Activated CD8-positive, alpha-beta T cell treated with anti-CD3 and anti-CD28 coated beads for 36 hours (primary cell): Measurements from ENCODE around the gene ARHGAP1. TPM values are rescaled to one million over a fixed set of nuclear protein-coding genes. Genes with fewer than 3 reads are reported as not detected.
"Not testable (repeated sequence)": the region's sequence is repeated elsewhere in the genome, so short reads cannot be mapped to it uniquely, and the experiment has no call there.

ENCODE experiments used
- ATAC-seq: fragments of 200-7000 bp; cut with Tn5 transposase; one replicate; pipeline ENCODE4 v1.10.0; 2021; ENCODE audit warnings: mild to moderate bottlenecking, moderate library complexity
- CTCF ChIA-PET: fragments of 350-600 bp; sonication (Branson Sonifier 250); formaldehyde crosslinking; loops from one replicate; lab custom pipeline; 2021; ENCODE audit warnings: antibody characterized with exemption; lab: Charles Lee
- POLR2A ChIA-PET: fragments of 350-600 bp; sonication (Branson Sonifier 250); formaldehyde crosslinking; loops from one replicate; lab custom pipeline; 2021; ENCODE audit warnings: antibody characterized with exemption; lab: Charles Lee
- DNase-seq: peaks from one replicate; pipeline ENCODE4 v3.0.0-alpha.2; 2020
- H3K27ac Mint-ChIP-seq: one replicate; pipeline ENCODE4 v1.8.0; 2021; ENCODE audit warnings: mild to moderate bottlenecking, mixed read lengths
- H3K27me3 Mint-ChIP-seq: one replicate; pipeline ENCODE4 v1.8.0; 2021; ENCODE audit warnings: mixed read lengths
- H3K36me3 Mint-ChIP-seq: one replicate; pipeline ENCODE4 v1.8.0; 2021; ENCODE audit warnings: low read depth, mixed read lengths
- H3K4me1 Mint-ChIP-seq: one replicate; pipeline ENCODE4 v1.8.0; 2021; ENCODE audit warnings: low read depth, mixed read lengths
- H3K4me3 Mint-ChIP-seq: one replicate; pipeline ENCODE4 v1.8.0; 2021; ENCODE audit warnings: mild to moderate bottlenecking, moderate library complexity, mixed read lengths
- H3K9me3 Mint-ChIP-seq: one replicate; pipeline ENCODE4 v1.8.0; 2021; ENCODE audit warnings: mixed read lengths
- intact Hi-C: fragments of 100-400 bp; cut with micrococcal nuclease; formaldehyde crosslinking; loops from one replicate; pipeline ENCODE4 v1.10.0; 2022
- total RNA-seq, 2 experiments: library from RNA; stranded (reverse); gene quantifications; one replicate each; pipeline ENCODE4 v1.2.3, GENCODE V29; 2021
- TF ChIP-seq, protein P1 (sequence below): fragments of 200-600 bp; IDR thresholded peaks from one replicate; pipeline ENCODE4 v1.8.0; 2022; ENCODE audit warnings: antibody characterized with exemption, mild to moderate bottlenecking

The ARHGAP1 gene
- total RNA-seq, 2 experiments from 2014 or later: 32.7 to 34.5 TPM

DNA sequence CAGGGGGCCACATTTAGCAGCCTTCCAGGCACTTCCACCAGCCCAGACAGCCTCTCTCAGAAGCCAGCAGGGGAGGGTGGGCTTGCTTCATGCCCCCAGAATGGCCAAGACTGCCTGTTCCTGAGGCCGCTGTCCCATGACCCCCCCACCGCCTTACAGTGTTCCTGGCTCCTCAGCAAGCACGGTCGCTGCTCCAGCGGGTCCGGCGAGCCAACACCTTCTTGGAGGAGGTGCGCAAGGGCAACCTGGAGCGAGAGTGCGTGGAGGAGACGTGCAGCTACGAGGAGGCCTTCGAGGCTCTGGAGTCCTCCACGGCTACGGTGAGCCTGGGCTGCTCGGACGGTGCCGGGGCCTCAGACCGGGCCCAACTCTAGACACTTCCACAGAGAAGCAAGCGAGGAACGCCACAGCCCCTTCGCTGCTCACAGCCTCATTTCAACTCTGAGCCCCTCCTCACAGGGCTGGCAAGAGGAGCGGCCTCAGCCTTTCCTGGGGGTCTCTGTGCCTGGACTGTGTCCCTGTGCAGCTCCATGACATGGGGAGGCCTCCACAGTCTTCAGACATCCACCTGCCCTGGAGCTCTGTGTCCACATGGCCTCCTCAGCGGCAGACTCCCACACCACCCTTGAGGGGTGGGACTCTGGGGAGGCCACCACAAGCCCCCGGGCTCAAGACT lies 19.3 kb upstream of the ARHGAP1 start:
- intact Hi-C loops: no loop called here
- Mint-ChIP-seq H3K4me3 (no peak overlapping the region), H3K27ac (no peak overlapping the region), H3K9me3 (no peaks in the 10 kb centered on the region), H3K27me3 (no peaks in the 10 kb centered on the region), H3K36me3 (no peaks in the 10 kb centered on the region), H3K4me1 (peaks cover 6% of the 10 kb centered on the region)
- ChIA-PET POLR2A (interaction anchor here (1.0 kb wide), 1 partner anchor 15 kb away, joined by 3 read pairs; no protein-coding TSS in a partner anchor), CTCF (no interaction called here)
- TF ChIP-seq, protein P1, sequence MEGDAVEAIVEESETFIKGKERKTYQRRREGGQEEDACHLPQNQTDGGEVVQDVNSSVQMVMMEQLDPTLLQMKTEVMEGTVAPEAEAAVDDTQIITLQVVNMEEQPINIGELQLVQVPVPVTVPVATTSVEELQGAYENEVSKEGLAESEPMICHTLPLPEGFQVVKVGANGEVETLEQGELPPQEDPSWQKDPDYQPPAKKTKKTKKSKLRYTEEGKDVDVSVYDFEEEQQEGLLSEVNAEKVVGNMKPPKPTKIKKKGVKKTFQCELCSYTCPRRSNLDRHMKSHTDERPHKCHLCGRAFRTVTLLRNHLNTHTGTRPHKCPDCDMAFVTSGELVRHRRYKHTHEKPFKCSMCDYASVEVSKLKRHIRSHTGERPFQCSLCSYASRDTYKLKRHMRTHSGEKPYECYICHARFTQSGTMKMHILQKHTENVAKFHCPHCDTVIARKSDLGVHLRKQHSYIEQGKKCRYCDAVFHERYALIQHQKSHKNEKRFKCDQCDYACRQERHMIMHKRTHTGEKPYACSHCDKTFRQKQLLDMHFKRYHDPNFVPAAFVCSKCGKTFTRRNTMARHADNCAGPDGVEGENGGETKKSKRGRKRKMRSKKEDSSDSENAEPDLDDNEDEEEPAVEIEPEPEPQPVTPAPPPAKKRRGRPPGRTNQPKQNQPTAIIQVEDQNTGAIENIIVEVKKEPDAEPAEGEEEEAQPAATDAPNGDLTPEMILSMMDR: no peak
- no peak for DNase-seq
- ATAC-seq: no peak

DNA sequence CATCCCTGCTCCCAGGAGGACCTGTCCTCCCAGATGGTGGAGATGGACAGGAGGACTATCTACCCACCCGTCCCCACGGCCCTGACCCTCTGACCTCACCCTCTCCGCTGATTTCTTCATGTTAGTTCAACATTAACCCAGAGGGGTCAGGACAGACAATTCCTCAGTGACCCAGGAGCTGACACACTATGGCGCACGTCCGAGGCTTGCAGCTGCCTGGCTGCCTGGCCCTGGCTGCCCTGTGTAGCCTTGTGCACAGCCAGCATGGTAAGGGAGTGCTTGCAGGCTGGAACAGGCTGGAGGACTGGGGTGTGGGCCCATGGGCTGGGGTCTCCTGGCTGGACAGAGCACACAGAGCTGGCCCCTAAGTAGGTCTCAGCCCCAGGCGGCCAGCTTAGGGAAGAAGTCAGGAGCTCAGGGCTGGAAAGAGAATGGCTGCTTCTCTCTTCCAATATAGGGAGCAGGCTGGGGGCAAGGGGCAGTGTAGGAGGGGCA lies 18.7 kb upstream of the ARHGAP1 start, which contains the start of gene F2:
F2 (plus strand) TSS at position 166 of the 495 bp plus-strand sequence; CDS start at position 189, 23 bp downstream.
- no peak within 1 kb of the TSS for H3K4me3 Mint-ChIP-seq
- ATAC-seq (no peak), DNase-seq (no peak)
- no peaks in the 10 kb centered on the region for H3K9me3 Mint-ChIP-seq
- H3K27ac Mint-ChIP-seq: no peak within 1 kb of the TSS
- ChIA-PET POLR2A (interaction anchor here (1.0 kb wide), 1 partner anchor 14 kb away, joined by 3 read pairs; no protein-coding TSS in a partner anchor), CTCF (no interaction called here)
- H3K36me3 Mint-ChIP-seq: no peaks in the 10 kb centered on the region
- no peaks in the 10 kb centered on the region for H3K27me3 Mint-ChIP-seq
- TF ChIP-seq, protein P1: no peak
- H3K4me1 Mint-ChIP-seq: peaks cover 6% of the 10 kb centered on the region
- intact Hi-C loops: no loop called here

DNA sequence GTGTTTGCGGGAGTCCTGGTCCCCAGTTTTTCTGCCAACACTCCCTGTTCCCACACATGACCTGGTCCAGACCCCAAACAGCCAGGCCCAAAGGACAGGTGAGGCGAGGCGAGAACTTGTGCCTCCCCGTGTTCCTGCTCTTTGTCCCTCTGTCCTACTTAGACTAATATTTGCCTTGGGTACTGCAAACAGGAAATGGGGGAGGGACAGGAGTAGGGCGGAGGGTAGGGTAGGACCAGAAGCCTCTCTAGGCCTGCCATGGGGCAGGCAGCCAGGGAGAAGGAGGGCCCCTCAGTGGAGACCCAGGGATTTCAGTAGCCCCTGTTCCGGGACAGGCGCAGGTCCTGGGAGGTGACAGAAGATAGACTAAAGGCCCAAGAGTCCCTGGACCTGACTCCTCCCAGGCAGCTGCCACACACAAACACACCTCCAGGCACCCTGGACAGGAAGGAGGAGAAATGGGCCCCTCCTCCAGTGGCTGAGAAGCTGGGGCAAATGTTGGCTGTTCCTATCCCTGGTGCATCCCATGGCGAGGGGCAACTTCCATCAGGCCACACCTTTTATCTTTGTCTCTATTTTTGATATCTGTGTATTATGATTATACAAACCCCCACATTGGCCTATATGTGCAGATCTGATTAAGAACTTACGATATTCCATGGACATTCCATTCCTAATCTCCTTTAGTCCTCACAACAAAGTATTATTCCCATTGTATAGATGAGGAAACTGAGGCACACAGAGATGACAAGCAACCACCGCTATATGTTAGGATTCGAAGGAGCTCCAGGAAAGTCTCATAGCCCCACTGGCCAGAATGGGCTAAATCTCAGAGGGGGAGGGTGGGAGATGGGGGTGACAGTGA lies 18.0 kb upstream of the ARHGAP1 start:
- DNase-seq: no peak
- CTCF ChIA-PET: interaction anchor here (1.6 kb wide), 1 partner anchor 17 kb away, joined by 3 read pairs; the partner anchor contains the start of gene ZNF408
- Mint-ChIP-seq H3K36me3 (no peaks in the 10 kb centered on the region), H3K27ac (no peak overlapping the region), H3K9me3 (no peaks in the 10 kb centered on the region), H3K27me3 (no peaks in the 10 kb centered on the region), H3K4me3 (no peak overlapping the region), H3K4me1 (peaks cover 6% of the 10 kb centered on the region)
- TF ChIP-seq, protein P1: no peak
- POLR2A ChIA-PET: interaction anchor here (1.0 kb wide), 1 partner anchor 13 kb away, joined by 3 read pairs; no protein-coding TSS in a partner anchor
- intact Hi-C loops: no loop called here
- ATAC-seq: peak; percentile 39

DNA sequence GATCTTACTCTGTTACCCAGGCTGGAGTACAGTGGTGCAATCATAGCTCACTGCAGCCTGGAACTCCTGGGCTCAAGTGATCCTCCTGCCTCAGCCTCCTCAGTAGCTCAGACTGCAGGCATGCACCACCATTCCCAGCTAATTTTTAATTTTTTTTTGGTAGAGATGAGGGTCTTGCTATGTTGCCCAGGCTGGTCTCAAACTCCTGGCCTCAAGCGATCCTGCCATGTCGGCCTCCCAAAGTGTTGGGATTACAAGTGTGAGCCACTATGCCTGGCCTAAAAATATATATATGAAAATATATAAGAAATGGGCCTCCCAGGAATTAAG lies 17.4 kb upstream of the ARHGAP1 start:
- DNase-seq, H3K4me3 Mint-ChIP-seq, H3K36me3 Mint-ChIP-seq, H3K4me1 Mint-ChIP-seq, POLR2A ChIA-PET, intact Hi-C loops, H3K27ac Mint-ChIP-seq, ATAC-seq, H3K27me3 Mint-ChIP-seq, H3K9me3 Mint-ChIP-seq: not testable (repeated sequence)
- CTCF ChIA-PET: interaction anchor here (1.6 kb wide), 1 partner anchor 17 kb away, joined by 3 read pairs; the partner anchor contains the start of gene ZNF408

DNA sequence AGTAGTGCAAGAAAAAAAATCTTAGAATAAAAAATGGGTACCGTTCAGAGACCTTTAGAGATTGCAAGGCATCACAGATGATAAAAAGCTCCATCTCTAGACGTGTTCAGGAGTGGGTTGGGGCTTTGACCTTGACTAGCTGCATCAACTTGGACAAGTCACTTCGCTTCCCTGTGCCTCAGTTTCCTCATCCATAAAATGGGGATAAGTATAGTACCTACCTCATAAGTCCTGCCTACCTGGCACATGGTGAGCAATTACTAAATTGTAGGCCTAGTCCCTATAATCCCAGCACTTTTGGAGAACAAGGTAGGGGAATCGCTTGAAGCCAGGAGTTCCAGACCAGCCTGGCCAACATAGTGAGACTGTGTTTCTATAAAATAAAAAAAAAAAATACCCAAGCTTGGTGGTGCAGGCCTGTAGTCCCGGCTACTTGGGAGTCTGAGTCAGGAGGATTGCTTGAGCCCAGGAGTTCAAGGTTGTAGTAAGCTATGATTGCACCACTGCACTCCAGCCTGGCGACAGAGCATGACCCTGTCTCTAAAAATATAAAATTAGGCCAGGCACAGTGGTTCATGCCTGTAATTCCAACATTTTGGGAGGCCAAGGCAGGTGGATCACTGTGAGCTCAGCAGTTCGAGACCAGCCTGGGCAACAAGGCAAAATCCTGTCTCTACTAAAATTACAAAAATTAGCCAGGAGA lies 12.6 kb upstream of the ARHGAP1 start:
- intact Hi-C loops: no loop called here
- Mint-ChIP-seq H3K36me3 (no peaks in the 10 kb centered on the region), H3K4me1 (peaks cover under 1% of the 10 kb centered on the region), H3K27me3 (no peaks in the 10 kb centered on the region), H3K27ac (no peak overlapping the region), H3K4me3 (no peak overlapping the region), H3K9me3 (no peaks in the 10 kb centered on the region)
- TF ChIP-seq, protein P1: no peak
- POLR2A ChIA-PET: interaction anchor here (2.0 kb wide), 1 partner anchor 12 kb away, joined by 6 read pairs; the partner anchor contains the start of gene ZNF408
- ATAC-seq: no peak
- CTCF ChIA-PET: interaction anchor here (0.8 kb wide), 1 partner anchor 12 kb away, joined by 3 read pairs; the partner anchor contains the start of genes ARHGAP1 and ZNF408
- no peak for DNase-seq
